Activated T-helper 2 cell treated with anti-CD3 and anti-CD28 coated beads, Interferon-gamma antibody, Interleukin-2, Interleukin-4, amounts not matched to agents 10 μg/mL and 5 μg/mL and 100 μg/mL, durations not matched to agents 14 hours and 24 hours and 36 hours (primary cell): ENCODE measurements around the gene HSPA1L. TPM values are rescaled to one million over a fixed set of nuclear protein-coding genes. Genes with fewer than 3 reads are reported as not detected.
A peak's percentile ranks its signal among the peaks of the same experiment; 100 is the strongest.
"Not testable (repeated sequence)": the region's sequence is repeated elsewhere in the genome, so short reads cannot be mapped to it uniquely, and the experiment has no call there.

Experiments used
- DNase-seq: peaks from one replicate; pipeline ENCODE4 v3.0.0; 2021; ENCODE audit warnings: low spot score
- H3K27ac Mint-ChIP-seq: one replicate; pipeline ENCODE4 v1.8.0; 2021; ENCODE audit warnings: mixed read lengths
- H3K27me3 Mint-ChIP-seq: one replicate; pipeline ENCODE4 v1.8.0; 2021; ENCODE audit warnings: low read depth, mixed read lengths
- H3K36me3 Mint-ChIP-seq: one replicate; pipeline ENCODE4 v1.8.0; 2021; ENCODE audit warnings: low read depth, mixed read lengths
- H3K4me1 Mint-ChIP-seq: one replicate; pipeline ENCODE4 v1.8.0; 2021; ENCODE audit warnings: low read depth, mixed read lengths
- H3K4me3 Mint-ChIP-seq: one replicate; pipeline ENCODE4 v1.8.0; 2021; ENCODE audit warnings: low read depth, mild to moderate bottlenecking, moderate library complexity, mixed read lengths
- H3K9me3 Mint-ChIP-seq: one replicate; pipeline ENCODE4 v1.8.0; 2021; ENCODE audit warnings: mixed read lengths
- intact Hi-C: fragments of 100-400 bp; cut with micrococcal nuclease; formaldehyde crosslinking; loops from one replicate; pipeline ENCODE4 v1.15.1; 2023
- total RNA-seq: library from RNA; stranded (reverse); gene quantifications from 2 replicates; pipeline ENCODE4 v1.2.3, GENCODE V29; 2022

Gene HSPA1L
- total RNA-seq, 1 donor from 2014 or later, result 2.1 TPM

- DNase-seq, result no peak
- Mint-ChIP-seq H3K4me3 (peak overlapping the region; percentile 87), H3K36me3 (peaks cover 40% of the 10 kb centered on the region), H3K9me3 (no peaks in the 10 kb centered on the region), H3K27me3 (no peaks in the 10 kb centered on the region), H3K4me1 (peaks cover 21% of the 10 kb centered on the region), H3K27ac (no peak overlapping the region)
- intact Hi-C loops, result loop anchor here (5.0 to 10.0 kb wide), 8 partner anchors 34 to 1013 kb away; partner anchors contain the start of genes AGPAT1, ATP6V1G2, EHMT2 and LY6G5C
These were observed 16.5 kb upstream of the HSPA1L start for GRCh38 chr6:31831350-31832215.

- H3K4me1 Mint-ChIP-seq, result peaks cover 15% of the 10 kb centered on the region
- no peaks in the 10 kb centered on the region for H3K9me3 Mint-ChIP-seq
- peaks cover 34% of the 10 kb centered on the region for H3K36me3 Mint-ChIP-seq
- H3K27ac Mint-ChIP-seq, result peak overlapping the region; percentile 48
- no peaks in the 10 kb centered on the region for H3K27me3 Mint-ChIP-seq
- no peak for DNase-seq
- intact Hi-C loops, result loop anchor here (1.0 to 10.0 kb wide), 9 partner anchors 34 to 1014 kb away; partner anchors contain the start of genes AGPAT1, ATP6V1G2, EHMT2 and LY6G5C
- H3K4me3 Mint-ChIP-seq, result peak overlapping the region; percentile 87
These were observed 15.8 kb upstream of the HSPA1L start for GRCh38 chr6:31830886-31831335.

GRCh38 chr6:31829633-31830283 is 14.7 kb upstream of the HSPA1L start:
- no peak for DNase-seq
- H3K27ac Mint-ChIP-seq, result peak overlapping the region; percentile 48
- peak overlapping the region; percentile 87 for H3K4me3 Mint-ChIP-seq

GRCh38 chr6:31827286-31828079 is 12.4 kb upstream of the HSPA1L start, which contains the start of gene HSPA1B:
TSS of gene HSPA1B (plus strand) at chr6:31827738. CDS start at chr6:31827951, 213 bp downstream.
- Mint-ChIP-seq H3K4me1 (peaks cover 32% of the 10 kb centered on the region), H3K27me3 (no peaks in the 10 kb centered on the region), H3K36me3 (peaks cover 20% of the 10 kb centered on the region), H3K9me3 (no peaks in the 10 kb centered on the region), H3K27ac (peak within 1 kb of the TSS; percentile 95), H3K4me3 (peak within 1 kb of the TSS; percentile 85)
- DNase-seq, result peak; percentile 96
- intact Hi-C loops, result loop anchor here (2.0 to 10.0 kb wide), 3 partner anchors 15 to 253 kb away; partner anchors contain the start of genes C6orf47, LTA and TNF

More at GRCh38 chr6:31829633-31830283, 14.7 kb upstream of the HSPA1L start:
- intact Hi-C loops, result loop anchor here (1.0 to 10.0 kb wide), 10 partner anchors 32 to 1015 kb away; partner anchors contain the start of genes AGPAT1, ATP6V1G2, EHMT2 and LTA
- Mint-ChIP-seq H3K4me1 (peaks cover 23% of the 10 kb centered on the region), H3K36me3 (peaks cover 24% of the 10 kb centered on the region), H3K9me3 (no peaks in the 10 kb centered on the region), H3K27me3 (no peaks in the 10 kb centered on the region)

GRCh38 chr6:31826793-31827285 is 11.8 kb upstream of the HSPA1L start:
- peak overlapping the region; percentile 95 for H3K27ac Mint-ChIP-seq
- H3K36me3 Mint-ChIP-seq, result peaks cover 20% of the 10 kb centered on the region
- intact Hi-C loops, result loop anchor here (2.0 to 10.0 kb wide), 3 partner anchors 14 to 252 kb away; partner anchors contain the start of genes C6orf47, LTA and TNF
- H3K4me1 Mint-ChIP-seq, result peaks cover 32% of the 10 kb centered on the region
- peak overlapping the region; percentile 85 for H3K4me3 Mint-ChIP-seq
- no peaks in the 10 kb centered on the region for H3K27me3 Mint-ChIP-seq
- no peak for DNase-seq
- no peaks in the 10 kb centered on the region for H3K9me3 Mint-ChIP-seq

- DNase-seq, result no peak
- Mint-ChIP-seq H3K9me3 (no peaks in the 10 kb centered on the region), H3K27me3 (no peaks in the 10 kb centered on the region), H3K36me3 (peaks cover 10% of the 10 kb centered on the region), H3K4me1 (peaks cover 35% of the 10 kb centered on the region), H3K27ac (peak overlapping the region; percentile 95), H3K4me3 (peak overlapping the region; percentile 85)
- intact Hi-C loops, result loop anchor here (10.0 kb wide), 1 partner anchor 251 kb away; the partner anchor contains the start of genes LTA and TNF
These were observed 10.5 kb upstream of the HSPA1L start for GRCh38 chr6:31825553-31825952.

- DNase-seq, H3K27me3 Mint-ChIP-seq, H3K36me3 Mint-ChIP-seq, H3K9me3 Mint-ChIP-seq: not testable (repeated sequence)
- intact Hi-C loops, result loop anchor here (5.0 to 10.0 kb wide), 2 partner anchors 39 to 249 kb away; partner anchors contain the start of genes LTA, NEU1 and TNF
- peaks cover 35% of the 10 kb centered on the region for H3K4me1 Mint-ChIP-seq
- peak overlapping the region; percentile 33 for H3K27ac Mint-ChIP-seq
- peak overlapping the region; percentile 26 for H3K4me3 Mint-ChIP-seq
These were observed 8.6 kb upstream of the HSPA1L start for GRCh38 chr6:31823592-31824196.

- peaks cover 17% of the 10 kb centered on the region for H3K36me3 Mint-ChIP-seq
- H3K4me3 Mint-ChIP-seq, result peak overlapping the region; percentile 92
- no peaks in the 10 kb centered on the region for H3K9me3 Mint-ChIP-seq
- intact Hi-C loops, result loop anchor here (1.0 to 10.0 kb wide), 3 partner anchors 40 to 247 kb away; partner anchors contain the start of genes BAG6, LTA, NEU1 and TNF
- peaks cover 44% of the 10 kb centered on the region for H3K4me1 Mint-ChIP-seq
- H3K27ac Mint-ChIP-seq, result peak overlapping the region; percentile 94
- peak; percentile 56 for DNase-seq
- H3K27me3 Mint-ChIP-seq, result no peaks in the 10 kb centered on the region
These were observed 7.1 kb upstream of the HSPA1L start for GRCh38 chr6:31822036-31822821.

GRCh38 chr6:31821301-31822035 is 6.4 kb upstream of the HSPA1L start:
- Mint-ChIP-seq H3K27me3 (no peaks in the 10 kb centered on the region), H3K36me3 (peaks cover 17% of the 10 kb centered on the region), H3K4me1 (peaks cover 41% of the 10 kb centered on the region), H3K4me3 (peak overlapping the region; percentile 92), H3K9me3 (no peaks in the 10 kb centered on the region), H3K27ac (peak overlapping the region; percentile 94)
- no peak for DNase-seq
- intact Hi-C loops, result loop anchor here (1.0 to 10.0 kb wide), 3 partner anchors 41 to 247 kb away; partner anchors contain the start of genes BAG6, LTA, NEU1 and TNF

GRCh38 chr6:31820399-31820798 is 5.3 kb upstream of the HSPA1L start:
- Mint-ChIP-seq H3K4me1 (peaks cover 36% of the 10 kb centered on the region), H3K4me3 (peak overlapping the region; percentile 92), H3K36me3 (peaks cover 17% of the 10 kb centered on the region)
- H3K9me3 Mint-ChIP-seq, H3K27me3 Mint-ChIP-seq, DNase-seq, H3K27ac Mint-ChIP-seq: not testable (repeated sequence)
- intact Hi-C loops, result loop anchor here (5.0 to 10.0 kb wide), 2 partner anchors 42 to 246 kb away; partner anchors contain the start of genes LTA, NEU1 and TNF
